ENCODE results near the gene NBEA. TPM values are rescaled to one million over a fixed set of nuclear protein-coding genes. Genes with fewer than 3 reads are reported as not detected.

The NBEA gene
- total and polyA plus RNA-seq, 8 donors, result 5.9 to 14.1 (median 11.3) TPM

- DNase-seq, result no peak
- Histone ChIP-seq H3K4me1 (no peaks in the 10 kb centered on the region), H3K9me3 (peaks cover 0 to 7% of the 10 kb centered on the region in 2 donors), H3K27me3 (no peaks in the 10 kb centered on the region), H3K4me3 (no peak overlapping the region), H3K27ac (no peak overlapping the region), H3K36me3 (no peaks in the 10 kb centered on the region)
- no peak for TF ChIP-seq CTCF (IDR thresholded peaks at IDR 0.05)
- intact Hi-C loops (cut with DNase I), result no loop called here
- no peak for ATAC-seq
Measured at GRCh38 chr13:35332134-35332533, 390.1 kb downstream of the NBEA start.

GRCh38 chr13:35333157-35333556 lies 391.1 kb downstream of the NBEA start:
- ATAC-seq, result no peak
- peaks cover 0 to 7% of the 10 kb centered on the region in 2 donors for H3K9me3 ChIP-seq
- H3K27ac ChIP-seq, result no peak overlapping the region
- no peaks in the 10 kb centered on the region for H3K36me3 ChIP-seq
- DNase-seq, result no peak
- intact Hi-C loops (cut with DNase I), result no loop called here
- H3K4me3 ChIP-seq, result no peak overlapping the region
- no peaks in the 10 kb centered on the region for H3K27me3 ChIP-seq
- no peak for TF ChIP-seq CTCF (IDR thresholded peaks at IDR 0.05)
- H3K4me1 ChIP-seq, result no peaks in the 10 kb centered on the region

- Histone ChIP-seq H3K9me3 (no peaks in the 10 kb centered on the region), H3K27ac (no peak overlapping the region), H3K36me3 (no peaks in the 10 kb centered on the region), H3K4me1 (no peaks in the 10 kb centered on the region), H3K27me3 (no peaks in the 10 kb centered on the region), H3K4me3 (no peak overlapping the region)
- ATAC-seq (no peak), DNase-seq (no peak)
- no peak for TF ChIP-seq CTCF (IDR thresholded peaks at IDR 0.05)
- intact Hi-C loops (cut with DNase I), result no loop called here
Measured at GRCh38 chr13:35342440-35342839, 400.4 kb downstream of the NBEA start.

- ATAC-seq (no peak), DNase-seq (no peak)
- no peak overlapping the region for H3K4me3 ChIP-seq
- no peaks in the 10 kb centered on the region for H3K4me1 ChIP-seq
- TF ChIP-seq CTCF (IDR thresholded peaks at IDR 0.05), result no peak
- no peaks in the 10 kb centered on the region for H3K36me3 ChIP-seq
- intact Hi-C loops (cut with DNase I), result no loop called here
- H3K9me3 ChIP-seq, result no peaks in the 10 kb centered on the region
- H3K27me3 ChIP-seq, result no peaks in the 10 kb centered on the region
- H3K27ac ChIP-seq, result no peak overlapping the region
Measured at GRCh38 chr13:35343417-35343816, 401.3 kb downstream of the NBEA start.

- no peaks in the 10 kb centered on the region for H3K27me3 ChIP-seq
- no peak overlapping the region for H3K4me3 ChIP-seq
- intact Hi-C loops (cut with DNase I), result no loop called here
- no peak overlapping the region for H3K27ac ChIP-seq
- H3K9me3 ChIP-seq, result no peaks in the 10 kb centered on the region
- no peak for DNase-seq
- no peaks in the 10 kb centered on the region for H3K4me1 ChIP-seq
- no peak for TF ChIP-seq CTCF (IDR thresholded peaks at IDR 0.05)
- no peak for ATAC-seq
- H3K36me3 ChIP-seq, result no peaks in the 10 kb centered on the region
Measured at GRCh38 chr13:35345992-35346391, 403.9 kb downstream of the NBEA start.
